GM18526 (cell line): ENCODE measurements around the gene CENATAC.

ENCODE experiments used
- POLR2A ChIP-seq: IDR thresholded peaks from 3 replicates; pipeline ENCODE4 v1.6.1; 2011; ENCODE audit not compliant: insufficient read length; ENCODE audit errors: extremely low read depth

The CENATAC gene

DNA sequence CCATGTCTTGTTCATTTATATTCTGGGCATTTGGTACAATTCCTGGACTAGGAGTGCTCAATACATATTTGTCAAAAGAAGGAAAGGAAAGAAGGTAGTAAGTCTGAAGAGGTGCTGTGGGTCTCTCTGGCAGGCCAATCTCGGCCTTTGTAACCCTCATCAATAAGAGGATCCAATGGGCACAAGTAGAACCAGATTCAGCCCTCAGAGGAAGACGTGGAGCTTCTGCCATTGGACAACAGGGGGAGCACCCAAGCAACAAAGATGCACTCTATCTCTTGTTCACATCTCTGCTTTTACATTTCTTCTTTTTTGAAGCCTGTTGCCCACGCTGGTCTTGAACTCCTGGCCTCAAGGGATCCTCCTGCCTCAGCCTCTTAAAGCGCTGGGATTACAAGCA, 67.4 kb downstream of the CENATAC start:
- TF ChIP-seq POLR2A = no peak
